CD4-positive, CD25-positive, alpha-beta regulatory T cell (primary cell): ENCODE results near the gene SYCP2. TPM values are rescaled to one million over a fixed set of nuclear protein-coding genes. Genes with fewer than 3 reads are reported as not detected.

Experiments used
- ATAC-seq, 2 donors: fragments of 150-1000 bp; cut with Tn5 transposase; one replicate each; pipeline ENCODE4 v1.10.0; 2021; ENCODE audit warnings: low read depth in 2 of 2, moderate number of reproducible peaks in 2 of 2, moderate library complexity in 1 of 2
- DNase-seq, 3 donors: peaks; one replicate each; pipeline versions ENCODE4 v3.0.0 to v3.0.0-alpha.2; 2012 to 2022; ENCODE audit warnings: mixed read lengths in 1 of 3
- H3K27ac ChIP-seq: one replicate; pipeline ENCODE4 v1.7.0; 2013; ENCODE audit warnings: mild to moderate bottlenecking, low read length; ENCODE audit not compliant: insufficient read depth, poor library complexity, severe bottlenecking
- H3K27me3 ChIP-seq: one replicate; pipeline ENCODE4 v1.7.0; 2013; ENCODE audit warnings: low read length; ENCODE audit not compliant: control insufficient read depth, insufficient read depth
- H3K36me3 ChIP-seq: one replicate; pipeline ENCODE4 v1.7.0; 2013; ENCODE audit warnings: mild to moderate bottlenecking, low read length, moderate library complexity; ENCODE audit not compliant: control insufficient read depth, insufficient read depth
- H3K4me1 ChIP-seq: 2 replicates; pipeline ENCODE4 v1.7.0; 2013; ENCODE audit warnings: mild to moderate bottlenecking, low read length; ENCODE audit not compliant: insufficient read depth, control insufficient read depth, poor library complexity, severe bottlenecking
- H3K4me3 ChIP-seq: one replicate; pipeline ENCODE4 v1.7.0; 2013; ENCODE audit warnings: low read depth, mild to moderate bottlenecking, low read length, moderate library complexity
- H3K9me3 ChIP-seq, 2 experiments: 1 replicate in 1 of 2; 2 replicates in 1 of 2; pipeline ENCODE4 v1.7.0; 2013; ENCODE audit warnings: low read length in 2 of 2, mild to moderate bottlenecking in 1 of 2, moderate library complexity in 1 of 2; ENCODE audit not compliant: control insufficient read depth in 2 of 2
- H3K27ac Mint-ChIP-seq, 3 donors: one replicate each; pipeline ENCODE4 v1.8.0; 2020 to 2022; ENCODE audit warnings: mild to moderate bottlenecking in 3 of 3, mixed read lengths in 3 of 3, moderate library complexity in 2 of 3
- H3K27me3 Mint-ChIP-seq: one replicate; pipeline ENCODE4 v1.8.0; 2022; ENCODE audit warnings: mild to moderate bottlenecking, mixed read lengths
- H3K36me3 Mint-ChIP-seq: one replicate; pipeline ENCODE4 v1.8.0; 2020; ENCODE audit warnings: mixed read lengths
- H3K4me1 Mint-ChIP-seq, 4 donors: one replicate each; pipeline ENCODE4 v1.8.0; 2020 to 2022; ENCODE audit warnings: mixed read lengths in 4 of 4, mild to moderate bottlenecking in 1 of 4
- H3K4me3 Mint-ChIP-seq, 4 donors: one replicate each; pipeline ENCODE4 v1.8.0; 2020 to 2022; ENCODE audit warnings: mild to moderate bottlenecking in 4 of 4, mixed read lengths in 4 of 4, moderate library complexity in 3 of 4
- H3K9me3 Mint-ChIP-seq, 7 donors: one replicate each; pipeline ENCODE4 v1.8.0; 2020 to 2022; ENCODE audit warnings: mixed read lengths in 7 of 7, mild to moderate bottlenecking in 3 of 7, moderate library complexity in 2 of 7
- polyA plus RNA-seq, 4 donors: library from polyadenylated mRNA; unstranded; fragments of 300-500 nt; fragmentation: Illumina TruSeq; gene quantifications; one replicate each; pipeline ENCODE4 v1.2.3, GENCODE V29; 2021
- total RNA-seq: library from RNA; stranded (reverse); gene quantifications from one replicate; pipeline ENCODE4 v1.2.3, GENCODE V29; 2022

SYCP2 gene
- total and polyA plus RNA-seq, 5 donors from 2014 or later = 0.32 to 9.1 (median 1.2) TPM

GRCh38 chr20:59936409-59936808, 3.0 kb upstream of the SYCP2 start:
- no peak for ATAC-seq
- Mint-ChIP-seq H3K4me3 (peak overlapping the region in 2 of 4 donors; percentile 0 to 83), H3K27me3 (no peaks in the 10 kb centered on the region), H3K9me3 (no peaks in the 10 kb centered on the region), H3K27ac (peak overlapping the region in 1 of 3 donors; percentile 60), H3K36me3 (no peaks in the 10 kb centered on the region), H3K4me1 (peaks cover 28 to 60% (median 41%) of the 10 kb centered on the region in 4 donors)
- H3K9me3 ChIP-seq = no peaks in the 10 kb centered on the region
- DNase-seq = no peak
- H3K4me3 ChIP-seq = no peak overlapping the region
- H3K36me3 ChIP-seq = no peaks in the 10 kb centered on the region
- H3K27me3 ChIP-seq = no peaks in the 10 kb centered on the region
- no peak overlapping the region for H3K27ac ChIP-seq
- H3K4me1 ChIP-seq = peaks cover 44% of the 10 kb centered on the region

GRCh38 chr20:59935457-59936185, 2.2 kb upstream of the SYCP2 start:
- H3K9me3 ChIP-seq = no peaks in the 10 kb centered on the region
- Mint-ChIP-seq H3K4me1 (peaks cover 23 to 52% (median 36%) of the 10 kb centered on the region in 4 donors), H3K4me3 (peak overlapping the region in 3 of 4 donors; percentile 38 to 83 (median 55)), H3K27me3 (no peaks in the 10 kb centered on the region), H3K27ac (peak overlapping the region in 1 of 3 donors; percentile 60), H3K36me3 (no peaks in the 10 kb centered on the region), H3K9me3 (no peaks in the 10 kb centered on the region)
- no peaks in the 10 kb centered on the region for H3K27me3 ChIP-seq
- ATAC-seq = no peak
- no peak overlapping the region for H3K27ac ChIP-seq
- H3K36me3 ChIP-seq = no peaks in the 10 kb centered on the region
- no peak for DNase-seq
- no peak overlapping the region for H3K4me3 ChIP-seq
- H3K4me1 ChIP-seq = peaks cover 36% of the 10 kb centered on the region

- peaks cover 23 to 45% (median 35%) of the 10 kb centered on the region in 4 donors for H3K4me1 Mint-ChIP-seq
Measured at GRCh38 chr20:59933849-59934585, 580 bp upstream of the SYCP2 start.

GRCh38 chr20:59932616-59933295, 681 bp downstream of the SYCP2 start:
- Histone ChIP-seq H3K9me3 (no peaks in the 10 kb centered on the region), H3K27ac (peak overlapping the region; percentile 53), H3K36me3 (no peaks in the 10 kb centered on the region), H3K4me1 (peaks cover 17% of the 10 kb centered on the region), H3K27me3 (no peaks in the 10 kb centered on the region), H3K4me3 (no peak overlapping the region)
- Mint-ChIP-seq H3K9me3 (no peaks in the 10 kb centered on the region), H3K36me3 (no peaks in the 10 kb centered on the region), H3K27me3 (peaks cover 9% of the 10 kb centered on the region), H3K27ac (no peak overlapping the region), H3K4me3 (peak overlapping the region in 2 of 4 donors; percentile 33 to 81), H3K4me1 (peaks cover 16 to 33% (median 27%) of the 10 kb centered on the region in 4 donors)
- DNase-seq (no peak), ATAC-seq (no peak)

More at GRCh38 chr20:59933849-59934585, 580 bp upstream of the SYCP2 start:
- ATAC-seq = peak; percentile 72 to 76
- no peaks in the 10 kb centered on the region for H3K36me3 ChIP-seq
- H3K4me1 ChIP-seq = peaks cover 29% of the 10 kb centered on the region
- H3K27me3 ChIP-seq = no peaks in the 10 kb centered on the region
- peak; percentile 64 to 73 (median 71) for DNase-seq
- H3K27me3 Mint-ChIP-seq = peaks cover 8% of the 10 kb centered on the region
- H3K36me3 Mint-ChIP-seq = no peaks in the 10 kb centered on the region
- peak overlapping the region in 2 of 3 donors; percentile 48 to 75 for H3K27ac Mint-ChIP-seq
- peak overlapping the region; percentile 53 for H3K4me3 ChIP-seq
- peak overlapping the region; percentile 78 to 92 (median 86) for H3K4me3 Mint-ChIP-seq
- no peaks in the 10 kb centered on the region for H3K9me3 Mint-ChIP-seq
- no peaks in the 10 kb centered on the region for H3K9me3 ChIP-seq
- peak overlapping the region; percentile 49 for H3K27ac ChIP-seq

GRCh38 chr20:59931511-59932312, 1.7 kb downstream of the SYCP2 start:
- Histone ChIP-seq H3K27ac (no peak overlapping the region), H3K9me3 (no peaks in the 10 kb centered on the region), H3K4me1 (peaks cover 7% of the 10 kb centered on the region), H3K27me3 (no peaks in the 10 kb centered on the region), H3K4me3 (no peak overlapping the region), H3K36me3 (no peaks in the 10 kb centered on the region)
- Mint-ChIP-seq H3K4me1 (peaks cover 9 to 26% (median 20%) of the 10 kb centered on the region in 4 donors), H3K27ac (peak overlapping the region in 1 of 3 donors; percentile 33), H3K36me3 (no peaks in the 10 kb centered on the region), H3K27me3 (peaks cover 9% of the 10 kb centered on the region), H3K4me3 (peak overlapping the region; percentile 56 to 83 (median 80)), H3K9me3 (no peaks in the 10 kb centered on the region)
- DNase-seq = peak in 1 of 3 donors; percentile 25
- no peak for ATAC-seq

- Histone ChIP-seq H3K27ac (no peak overlapping the region), H3K4me3 (no peak overlapping the region), H3K36me3 (no peaks in the 10 kb centered on the region), H3K27me3 (peaks cover 2% of the 10 kb centered on the region), H3K4me1 (no peaks in the 10 kb centered on the region), H3K9me3 (no peaks in the 10 kb centered on the region)
- DNase-seq = no peak
- peaks cover 0 to 2% (median 0%) of the 10 kb centered on the region in 4 donors for H3K4me1 Mint-ChIP-seq
- no peaks in the 10 kb centered on the region for H3K9me3 Mint-ChIP-seq
- H3K4me3 Mint-ChIP-seq = no peak overlapping the region
- ATAC-seq = no peak
- H3K27me3 Mint-ChIP-seq = peaks cover 20% of the 10 kb centered on the region
- no peak overlapping the region for H3K27ac Mint-ChIP-seq
- H3K36me3 Mint-ChIP-seq = no peaks in the 10 kb centered on the region
Measured at GRCh38 chr20:59925899-59926298, 7.5 kb downstream of the SYCP2 start.

- Mint-ChIP-seq H3K9me3 (no peaks in the 10 kb centered on the region), H3K4me3 (no peak overlapping the region), H3K27ac (no peak overlapping the region), H3K27me3 (peaks cover 20% of the 10 kb centered on the region), H3K36me3 (no peaks in the 10 kb centered on the region), H3K4me1 (peaks cover 0 to 2% (median 0%) of the 10 kb centered on the region in 4 donors)
- DNase-seq = no peak
- peaks cover 2% of the 10 kb centered on the region for H3K27me3 ChIP-seq
- no peak overlapping the region for H3K27ac ChIP-seq
- H3K9me3 ChIP-seq = no peaks in the 10 kb centered on the region
- H3K36me3 ChIP-seq = no peaks in the 10 kb centered on the region
- no peak for ATAC-seq
- no peak overlapping the region for H3K4me3 ChIP-seq
- no peaks in the 10 kb centered on the region for H3K4me1 ChIP-seq
Measured at GRCh38 chr20:59925359-59925758, 8.1 kb downstream of the SYCP2 start.
